HG03280 (cell line): Measurements from ENCODE around the gene PLEKHD1.
"Not testable (repeated sequence)": the region's sequence is repeated elsewhere in the genome, so short reads cannot be mapped to it uniquely, and the experiment has no call there.

Experiments
- ATAC-seq: cut with Tn5 transposase; IDR thresholded peaks from one replicate; pipeline ENCODE4 v1.9.1; 2021; ENCODE audit warnings: mild to moderate bottlenecking, moderate library complexity; ENCODE audit not compliant: unreplicated experiment

PLEKHD1 gene

DNA sequence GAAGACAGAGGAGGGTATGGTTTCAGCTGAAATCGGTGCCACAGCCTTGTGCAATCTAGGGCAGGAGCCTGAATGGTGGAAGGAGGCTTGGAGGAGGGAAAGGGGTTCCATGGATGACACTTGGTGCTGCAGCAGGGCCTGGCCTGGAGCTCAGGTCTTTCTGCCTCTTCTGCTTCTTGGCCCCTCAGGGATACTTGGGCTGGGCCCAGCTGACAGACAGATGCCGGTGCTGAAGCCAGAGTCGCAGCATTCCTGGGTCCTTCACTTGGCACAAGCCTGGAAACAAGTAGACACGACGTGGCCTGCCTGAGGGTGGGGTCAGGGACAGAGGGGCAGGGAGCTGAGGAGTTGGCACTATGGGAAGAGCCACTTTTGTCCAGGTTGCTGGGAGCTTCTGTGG, 4.4 kb upstream of the PLEKHD1 start:
- ATAC-seq = no peak

DNA sequence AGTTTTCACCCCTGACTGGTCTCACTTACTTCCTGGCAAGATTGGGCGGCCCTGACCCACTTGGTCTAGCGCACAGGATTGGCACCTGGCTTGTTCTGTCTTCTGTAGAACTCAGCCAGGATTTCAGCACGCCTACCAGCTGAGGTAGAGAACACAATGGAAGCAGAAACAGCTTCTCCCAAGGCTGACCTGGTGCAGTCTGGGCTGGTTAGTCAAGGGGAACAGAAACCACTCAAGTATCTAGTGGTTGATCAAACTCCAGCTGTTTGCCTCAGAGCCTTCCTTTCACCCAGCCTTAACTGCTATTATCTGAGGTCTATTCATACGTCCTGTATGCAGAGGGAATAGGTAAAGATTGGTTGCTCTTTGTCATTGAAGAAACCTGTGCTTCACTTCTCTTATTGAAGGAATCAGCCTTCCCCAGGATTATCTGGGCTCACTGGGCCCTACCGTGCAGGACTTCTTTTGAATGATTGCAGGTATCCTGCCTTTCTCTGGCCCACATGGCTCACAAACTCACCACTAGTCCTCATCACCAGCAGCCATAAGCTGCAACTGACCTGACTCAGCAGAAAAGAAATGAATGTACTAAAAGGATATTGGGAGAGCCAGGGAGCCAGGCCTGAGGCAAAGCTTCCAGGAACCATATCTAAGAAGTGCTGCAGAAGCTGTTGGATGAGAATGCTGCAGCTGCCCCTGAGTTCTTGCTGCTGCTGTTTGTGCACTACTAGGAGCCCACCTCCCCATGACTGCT, 2.5 kb upstream of the PLEKHD1 start:
- ATAC-seq = peak; percentile 87

DNA sequence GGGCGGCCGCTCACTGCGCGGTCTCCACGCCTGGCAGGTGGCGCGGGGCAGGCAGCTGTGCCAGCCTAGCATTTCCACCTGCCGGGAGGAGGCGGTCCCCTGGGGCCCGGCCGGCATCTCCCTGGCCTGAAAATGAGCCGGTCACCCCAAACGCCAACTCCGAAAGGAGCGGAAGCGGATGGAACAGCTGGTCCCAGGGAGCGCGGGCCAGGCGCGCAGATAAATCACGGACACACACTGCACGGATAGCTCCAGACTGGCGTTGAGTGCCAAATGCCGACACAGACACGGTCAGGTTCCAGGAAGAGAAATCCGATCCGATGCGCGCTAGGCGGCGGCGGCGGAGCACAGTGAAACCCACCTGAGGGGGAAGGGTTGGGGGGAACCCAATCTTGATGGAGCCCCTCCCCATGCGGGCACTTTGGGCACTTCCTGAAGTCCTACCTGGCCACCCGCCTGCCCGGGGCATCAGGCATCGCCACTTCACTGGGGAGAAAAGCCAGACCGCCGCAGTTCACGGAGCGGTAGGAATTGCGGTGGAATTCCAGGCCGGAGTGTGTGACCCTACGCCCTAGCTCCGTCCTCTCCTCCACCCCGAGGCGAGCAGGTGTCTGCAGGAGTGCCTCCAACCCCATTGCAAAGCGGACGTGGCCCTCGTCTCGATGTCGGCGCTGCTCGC, 624 bp upstream of the PLEKHD1 start:
- ATAC-seq = no peak

DNA sequence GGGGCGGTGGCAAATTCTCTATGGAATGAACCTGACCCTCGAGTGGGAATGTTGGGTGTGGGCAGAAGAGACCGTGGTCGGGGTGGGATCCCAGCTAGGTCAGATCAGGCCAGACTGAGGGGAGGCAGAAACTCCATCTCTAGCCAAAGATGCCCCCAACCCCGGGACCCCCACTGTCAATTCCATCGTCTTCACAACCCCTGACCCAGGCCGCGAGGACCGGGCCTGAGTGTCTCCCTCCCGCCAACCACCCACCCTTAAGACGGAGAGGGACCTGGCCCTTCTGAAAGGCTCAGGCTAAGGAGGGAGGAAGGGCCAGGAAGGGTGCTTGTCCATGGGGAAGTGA, 760 bp downstream of the PLEKHD1 start:
- no peak for ATAC-seq

DNA sequence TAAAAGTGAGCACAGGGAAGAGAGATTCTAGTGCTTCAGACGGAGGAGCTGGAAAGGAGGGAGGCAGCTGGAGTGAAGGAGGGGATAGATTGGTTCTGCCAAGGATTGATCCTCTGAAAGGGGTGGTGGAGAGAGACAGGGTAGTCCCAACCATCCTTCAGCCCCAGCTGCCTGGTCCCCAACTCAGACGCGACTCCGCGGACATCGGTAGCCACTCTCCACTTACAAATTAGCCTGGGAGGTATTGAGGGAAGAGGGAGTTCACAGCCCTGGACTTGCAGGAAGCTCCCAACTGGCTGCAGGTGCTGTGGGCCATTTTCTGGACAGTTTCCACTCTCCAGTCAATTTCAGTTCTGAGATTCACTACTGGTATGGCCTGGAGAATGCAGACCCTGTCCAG, 1.2 kb downstream of the PLEKHD1 start:
- no peak for ATAC-seq

DNA sequence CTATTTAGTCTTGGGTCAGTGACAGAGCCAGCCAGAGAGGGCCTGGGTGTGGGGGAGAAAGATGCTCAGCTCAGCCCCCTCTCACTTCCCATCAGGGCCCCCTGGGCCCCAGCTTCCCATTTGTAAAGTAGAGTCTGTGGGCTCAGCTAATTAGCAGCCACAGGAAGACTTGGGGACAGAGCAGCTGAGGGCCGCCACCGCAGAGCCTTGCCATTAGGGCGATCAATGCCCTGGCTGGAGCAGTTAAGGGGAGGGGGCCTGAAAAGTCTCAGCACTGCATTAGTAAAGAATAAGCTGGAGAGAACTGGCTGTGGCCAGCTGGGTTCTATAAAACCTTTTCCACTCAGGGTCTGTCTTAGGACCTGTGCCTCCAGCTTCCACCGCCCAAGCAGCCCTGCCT, 2.7 kb downstream of the PLEKHD1 start:
- ATAC-seq = no peak

DNA sequence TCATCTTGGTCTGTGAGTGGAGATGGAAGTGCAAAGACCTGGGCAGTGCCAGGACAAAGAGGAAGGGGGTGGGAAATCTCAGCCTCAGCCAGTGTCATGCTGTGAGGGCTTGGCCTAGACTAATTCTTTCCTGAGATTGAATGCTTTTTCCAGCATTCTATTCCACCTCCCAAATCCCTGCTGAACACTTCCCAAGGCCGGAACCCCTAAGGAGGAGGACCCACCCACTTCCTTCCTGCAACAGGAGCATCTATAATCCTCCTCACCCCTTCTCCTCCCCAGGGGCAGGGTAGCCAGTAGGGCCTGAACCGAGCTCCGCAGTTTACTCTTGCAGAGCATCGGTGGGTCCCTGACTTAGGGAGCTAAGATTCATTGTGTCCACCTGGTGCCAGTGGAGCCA, 3.2 kb downstream of the PLEKHD1 start:
- ATAC-seq = no peak

DNA sequence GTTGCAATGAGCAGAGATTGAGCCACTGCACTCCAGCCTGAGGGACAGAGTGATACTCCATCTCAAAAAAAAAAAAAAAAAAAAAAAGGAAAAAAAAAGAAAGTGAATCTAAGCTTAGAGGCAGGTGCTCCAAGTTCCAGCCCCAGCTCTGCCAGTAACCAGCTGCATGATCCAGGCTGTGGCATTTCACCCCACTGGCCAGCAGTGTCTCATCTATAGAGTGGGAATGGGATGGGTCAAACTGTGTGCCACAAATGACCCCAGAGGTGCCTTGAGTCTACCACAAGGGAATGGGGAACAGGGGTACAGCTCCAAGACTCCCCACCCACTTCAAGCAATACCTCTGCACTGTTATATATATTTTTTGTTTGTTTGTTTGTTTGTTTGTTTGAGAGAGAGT, 5.0 kb downstream of the PLEKHD1 start:
- no peak for ATAC-seq

DNA sequence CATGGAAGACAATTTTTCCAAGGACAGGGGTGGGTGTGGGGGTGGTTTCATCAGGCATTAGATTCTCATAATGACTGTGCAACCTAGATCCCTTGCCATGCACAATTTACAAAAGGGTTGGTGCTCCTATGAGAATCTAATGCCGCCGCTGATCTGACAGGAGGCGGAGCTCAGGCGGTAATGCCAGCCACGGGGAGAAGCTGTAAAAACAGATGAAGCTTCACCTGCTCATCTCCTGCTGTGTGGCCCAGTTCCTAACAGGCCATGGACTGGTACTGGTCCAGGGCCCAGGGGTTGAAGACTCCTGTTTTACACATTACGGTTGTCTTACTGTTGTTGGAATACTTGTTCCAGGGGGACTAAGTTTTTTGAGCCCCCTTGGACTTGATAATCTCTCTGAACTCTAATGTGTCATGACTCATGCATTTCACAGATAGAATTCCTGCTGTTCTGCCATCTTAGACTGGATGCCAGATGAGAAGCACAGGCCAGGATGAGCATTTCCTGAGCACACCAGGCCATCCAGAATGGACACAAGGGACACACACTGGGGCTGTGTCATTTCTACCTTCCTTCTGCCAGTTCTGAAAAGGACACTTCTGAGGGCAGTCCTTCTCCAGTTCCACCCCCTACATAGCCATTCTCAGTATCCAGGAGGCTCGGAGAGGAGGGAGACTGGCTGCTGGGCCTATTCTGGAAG, 5.8 kb downstream of the PLEKHD1 start:
- no peak for ATAC-seq

DNA sequence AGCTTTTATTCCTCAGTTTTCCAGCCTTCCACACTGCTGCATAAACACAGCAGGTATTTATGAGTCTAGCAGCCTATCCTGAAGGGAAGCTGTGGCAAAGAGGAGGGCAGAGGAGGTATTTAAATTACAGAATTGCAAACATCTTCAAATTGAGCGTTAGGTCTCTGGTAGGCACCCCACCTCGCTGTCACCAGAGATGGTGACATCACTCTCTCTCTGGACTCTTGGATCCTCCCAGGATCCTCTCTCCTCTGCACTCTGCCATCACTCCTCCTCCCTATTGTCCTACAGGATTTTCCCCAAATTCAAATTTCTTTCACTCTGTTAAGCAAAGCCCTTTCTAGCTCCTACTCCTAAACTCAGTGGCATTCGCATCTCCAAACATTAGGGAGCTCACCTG, 6.7 kb downstream of the PLEKHD1 start:
- no peak for ATAC-seq

DNA sequence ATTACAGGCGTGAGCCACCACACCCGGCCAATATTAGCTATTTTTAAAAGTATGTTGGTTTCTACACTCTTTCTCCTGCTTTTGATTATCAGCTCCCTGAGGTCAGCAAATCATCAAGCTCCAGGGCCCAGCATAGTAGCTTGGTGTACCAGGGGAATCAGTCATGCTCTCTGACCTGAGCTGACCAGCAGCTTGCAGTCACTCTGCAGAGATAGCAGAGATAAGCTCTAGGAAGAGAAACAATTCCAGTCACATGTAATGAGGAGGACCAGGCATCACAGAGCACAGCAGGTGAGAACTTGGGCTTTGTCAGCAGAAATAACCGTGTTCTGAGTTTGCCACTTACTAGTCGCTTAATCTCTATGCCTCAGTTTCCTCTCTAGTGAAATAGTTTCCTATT, 8.5 kb downstream of the PLEKHD1 start:
- no peak for ATAC-seq

DNA sequence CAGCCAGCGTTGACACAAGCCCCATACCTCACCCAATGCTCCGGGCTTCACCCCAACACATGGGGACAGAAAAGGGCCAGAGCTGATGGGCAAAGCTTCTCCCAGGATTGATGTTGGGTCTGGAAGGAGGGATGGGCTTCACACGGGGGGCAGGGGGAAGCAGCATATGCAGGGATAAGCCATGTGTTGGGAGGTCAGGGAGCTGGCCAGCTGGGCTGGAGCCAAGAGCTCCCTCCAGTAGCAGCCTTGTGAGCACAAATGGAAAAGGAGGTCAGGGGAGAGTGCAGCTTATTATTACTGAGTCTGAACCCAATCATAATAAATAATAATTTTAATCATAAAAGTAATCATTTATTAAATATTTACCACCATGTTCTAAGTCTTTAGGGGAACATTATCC, 9.3 kb downstream of the PLEKHD1 start:
- no peak for ATAC-seq

DNA sequence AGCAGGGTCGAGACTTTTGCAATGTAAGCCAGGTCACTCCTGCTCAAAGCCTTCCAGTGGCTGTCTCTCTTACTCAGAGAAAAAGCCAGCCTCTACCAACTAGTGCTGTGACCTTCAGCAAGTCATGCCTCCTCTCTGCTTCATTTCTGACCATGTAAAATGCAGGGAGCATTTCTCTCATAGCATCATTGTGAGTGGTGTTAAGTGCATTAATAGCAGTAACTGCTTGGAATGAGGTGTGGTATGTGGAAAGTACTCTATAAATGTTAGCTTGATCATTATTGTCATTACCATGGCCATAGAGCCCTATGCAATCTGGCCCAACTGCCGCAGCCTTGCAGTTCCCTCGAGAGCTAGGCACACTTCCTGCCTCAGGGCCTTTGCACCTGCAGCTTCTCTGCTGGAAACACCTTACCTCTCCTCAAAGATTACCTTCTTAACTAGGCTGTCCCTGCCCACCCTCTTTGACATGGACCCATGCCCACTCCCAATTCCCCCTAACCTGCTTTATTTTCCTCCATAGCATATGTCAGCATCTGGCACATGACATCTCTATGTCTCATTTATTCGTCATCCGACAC, 10.9 kb downstream of the PLEKHD1 start:
- ATAC-seq = no peak

DNA sequence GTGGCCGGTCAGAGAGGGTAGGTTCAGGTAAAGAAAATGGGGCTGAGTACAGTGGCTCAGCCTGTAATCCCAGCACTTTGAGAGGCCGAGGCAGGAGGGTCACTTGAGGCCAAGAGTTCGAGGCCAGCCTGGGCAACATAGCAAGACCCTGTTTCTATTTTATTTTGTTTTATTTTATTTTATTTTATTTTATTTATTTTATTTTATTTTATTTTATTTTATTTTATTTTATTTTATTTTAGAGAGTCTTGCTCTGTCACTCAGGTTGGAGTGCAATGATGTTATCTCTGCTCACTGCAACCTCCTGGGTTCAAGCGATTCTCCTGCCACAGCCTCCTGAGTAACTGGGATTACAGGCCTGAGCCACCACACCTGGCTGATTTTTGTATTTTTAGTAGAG, 13.3 kb downstream of the PLEKHD1 start:
- not testable (repeated sequence) for ATAC-seq

DNA sequence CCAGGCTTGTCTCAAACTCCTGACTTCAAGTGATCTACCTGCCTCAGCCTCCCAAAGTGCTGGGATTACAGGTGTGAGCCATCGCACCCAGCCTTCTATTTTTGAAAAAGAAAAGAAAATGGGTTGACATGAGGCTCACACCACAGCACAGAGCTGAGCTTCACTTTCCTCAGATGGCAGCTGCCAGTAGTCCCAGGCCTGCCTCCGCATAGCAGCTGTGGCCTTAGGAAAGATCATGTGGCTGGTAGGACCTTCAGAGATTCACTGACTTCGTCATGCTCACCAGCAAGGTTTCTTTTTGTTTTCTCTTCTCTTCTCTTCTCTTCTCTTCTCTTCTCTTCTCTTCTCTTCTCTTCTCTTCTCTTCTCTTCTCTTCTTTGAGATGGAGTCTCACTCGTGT, 13.8 kb downstream of the PLEKHD1 start:
- not testable (repeated sequence) for ATAC-seq

DNA sequence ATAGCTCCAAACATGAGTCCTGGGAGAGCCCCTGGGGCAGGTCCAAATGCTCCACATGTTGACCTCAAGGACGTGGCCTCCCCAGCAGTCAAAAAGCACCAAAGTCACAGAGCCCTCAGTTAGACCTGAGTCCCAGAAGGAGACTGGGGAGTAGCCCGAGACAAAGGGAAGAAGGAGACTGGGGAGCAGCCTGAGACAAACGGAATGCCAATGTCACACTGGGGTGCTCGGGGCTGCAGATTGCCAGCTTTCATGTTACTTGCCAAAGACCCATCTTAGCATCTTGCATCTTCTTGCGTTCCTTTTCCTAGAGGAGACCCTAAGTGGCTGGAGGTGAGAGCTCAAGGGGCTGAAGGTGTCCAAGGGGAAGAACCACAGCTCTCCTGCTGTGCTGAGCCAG, 14.9 kb downstream of the PLEKHD1 start:
- no peak for ATAC-seq

DNA sequence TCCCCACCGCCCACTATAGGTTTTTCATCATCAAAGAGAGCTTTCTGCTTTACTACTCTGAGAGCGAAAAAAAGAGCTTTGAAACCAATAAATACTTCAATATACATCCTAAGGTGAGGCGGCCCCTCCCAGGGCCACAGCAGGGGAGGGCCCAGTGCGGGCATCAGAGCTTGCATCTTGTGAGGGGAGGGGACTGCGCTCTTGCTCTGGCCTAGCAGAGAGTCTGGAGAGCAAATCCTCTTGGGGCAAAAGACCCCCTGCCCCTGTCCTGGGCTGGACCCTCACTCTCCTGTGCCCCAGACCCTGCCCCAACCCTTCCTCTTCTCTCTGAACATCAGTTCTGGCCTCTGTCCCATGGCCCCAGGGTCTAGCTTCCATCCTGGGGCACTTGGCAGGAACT, 15.6 kb downstream of the PLEKHD1 start:
- no peak for ATAC-seq

DNA sequence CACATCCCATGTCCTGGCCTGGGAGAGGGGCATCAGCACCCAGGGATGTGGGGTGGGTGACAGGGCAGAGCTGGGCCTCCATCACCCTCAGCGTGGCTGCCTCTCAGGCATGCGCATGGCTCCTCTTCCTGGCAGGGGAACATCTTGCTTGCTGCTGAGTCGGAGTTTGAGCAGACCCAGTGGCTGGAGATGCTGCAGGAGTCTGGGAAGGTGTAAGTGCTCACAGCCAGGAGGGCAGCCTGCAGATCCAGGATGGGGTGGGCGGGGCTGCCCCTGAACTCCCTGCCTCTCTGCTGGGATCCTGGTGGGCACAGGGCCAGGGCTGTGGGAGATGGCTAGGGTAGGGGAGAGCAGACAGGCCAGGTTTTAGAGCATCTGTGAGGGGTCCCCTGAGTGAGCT, 16.2 kb downstream of the PLEKHD1 start:
- ATAC-seq = no peak

DNA sequence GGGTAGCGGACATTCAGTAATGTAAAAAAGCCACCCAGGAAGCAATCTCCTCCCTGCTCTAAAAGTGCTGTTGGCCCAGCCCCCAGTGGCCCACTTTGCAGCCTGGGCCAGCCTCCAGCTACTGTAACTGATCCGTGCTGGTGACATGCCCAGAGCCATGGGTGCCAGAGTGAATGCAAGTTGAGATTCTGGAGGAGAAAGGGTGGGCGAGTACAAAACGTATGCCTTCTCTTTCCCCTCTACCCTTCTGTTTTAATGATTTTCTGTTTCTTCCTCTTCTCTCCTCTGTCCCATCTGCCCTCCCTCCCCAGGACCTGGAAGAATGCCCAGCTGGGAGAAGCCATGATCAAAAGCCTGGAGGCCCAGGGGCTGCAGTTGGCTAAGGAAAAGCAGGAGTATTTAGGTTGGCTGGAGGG, 16.9 kb downstream of the PLEKHD1 start:
- ATAC-seq = no peak

DNA sequence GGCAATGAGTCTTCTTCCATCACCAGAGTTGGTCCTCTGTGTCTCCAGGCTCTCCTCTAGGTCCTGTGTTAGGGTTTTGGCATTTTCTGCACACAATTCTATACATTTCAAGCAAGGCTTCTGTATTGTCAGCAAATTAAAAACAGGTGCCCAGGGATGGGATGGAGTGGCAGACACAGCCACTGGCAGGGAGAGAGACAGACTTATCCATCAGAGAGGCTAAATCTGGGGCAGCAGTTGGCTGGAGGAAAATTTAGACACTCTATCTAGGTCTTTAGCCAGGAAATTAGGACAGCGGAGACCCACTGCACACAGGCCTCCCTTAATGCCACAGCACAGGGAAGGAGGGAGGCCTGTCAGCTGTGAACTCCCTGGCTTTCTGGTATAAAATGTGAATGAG, 20.2 kb downstream of the PLEKHD1 start:
- ATAC-seq = no peak

DNA sequence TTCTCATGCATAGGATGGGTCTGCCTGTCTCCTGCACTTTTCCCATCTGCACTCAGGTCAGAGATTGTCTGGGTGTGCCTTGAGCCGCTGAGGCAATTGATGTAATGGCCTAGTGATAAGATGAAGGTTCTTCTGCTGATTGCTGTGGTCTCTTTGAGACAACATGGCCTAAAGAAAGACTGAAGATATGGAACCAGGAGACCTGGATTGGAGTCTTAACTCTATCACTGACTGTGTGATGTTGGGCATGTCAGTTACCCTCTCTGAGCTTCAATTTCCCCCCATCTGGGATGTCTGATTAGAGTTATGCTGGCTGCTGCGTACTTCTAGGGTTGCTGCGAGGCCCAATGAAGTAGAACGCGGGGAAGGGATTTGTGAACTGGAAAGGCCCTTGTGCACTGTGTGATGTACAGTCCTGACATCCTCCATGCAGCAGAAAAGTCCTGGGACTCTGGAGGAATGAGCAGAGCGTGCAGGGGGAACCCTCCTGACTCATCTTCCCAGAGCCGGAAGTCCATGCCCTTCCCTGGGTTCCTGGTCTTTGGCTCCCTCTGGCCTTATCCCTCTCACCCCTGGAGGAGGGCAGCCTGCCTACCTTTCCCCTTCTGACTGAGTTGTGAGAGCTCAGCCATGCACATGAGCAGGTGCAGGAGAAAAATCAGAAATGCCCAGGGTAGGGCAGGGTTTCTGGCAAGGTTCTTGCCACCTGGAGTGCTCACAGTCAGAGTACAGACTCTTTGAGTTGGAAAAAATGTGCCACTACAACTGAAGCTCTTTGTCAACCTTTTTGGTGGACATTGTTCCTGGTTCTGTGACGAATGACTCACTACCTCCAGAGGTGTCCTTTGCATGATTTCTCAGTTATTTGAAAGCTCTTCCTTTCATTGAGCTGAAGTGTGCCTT, 21.1 kb downstream of the PLEKHD1 start:
- no peak for ATAC-seq
